Keratinocyte (primary cell): ENCODE measurements around the gene NKRF.

Experiments
- EZH2 ChIP-seq: IDR thresholded peaks from one replicate; pipeline ENCODE4 v1.6.1; 2012; ENCODE audit warnings: inconsistent platforms, mild to moderate bottlenecking, low read length, moderate library complexity
- TF ChIP-seq, protein P1 (sequence below), 3 experiments: IDR thresholded peaks in 1 of 3; conservative IDR thresholded peaks in 1 of 3; optimal IDR thresholded peaks in 1 of 3; 2 replicates in 2 of 3; 3 replicates in 1 of 3; pipeline versions ENCODE3 to v1.5.1; 2011; ENCODE audit warnings: low read length in 3 of 3, mild to moderate bottlenecking in 3 of 3, moderate library complexity in 2 of 3, control low read depth in 1 of 3, inconsistent platforms in 1 of 3; ENCODE audit not compliant: insufficient read depth in 2 of 3; ENCODE audit errors: extremely low read depth in 1 of 3

GRCh38 chrX:119640731-119641170, 34.5 kb upstream of the NKRF start:
- TF ChIP-seq, protein P1, sequence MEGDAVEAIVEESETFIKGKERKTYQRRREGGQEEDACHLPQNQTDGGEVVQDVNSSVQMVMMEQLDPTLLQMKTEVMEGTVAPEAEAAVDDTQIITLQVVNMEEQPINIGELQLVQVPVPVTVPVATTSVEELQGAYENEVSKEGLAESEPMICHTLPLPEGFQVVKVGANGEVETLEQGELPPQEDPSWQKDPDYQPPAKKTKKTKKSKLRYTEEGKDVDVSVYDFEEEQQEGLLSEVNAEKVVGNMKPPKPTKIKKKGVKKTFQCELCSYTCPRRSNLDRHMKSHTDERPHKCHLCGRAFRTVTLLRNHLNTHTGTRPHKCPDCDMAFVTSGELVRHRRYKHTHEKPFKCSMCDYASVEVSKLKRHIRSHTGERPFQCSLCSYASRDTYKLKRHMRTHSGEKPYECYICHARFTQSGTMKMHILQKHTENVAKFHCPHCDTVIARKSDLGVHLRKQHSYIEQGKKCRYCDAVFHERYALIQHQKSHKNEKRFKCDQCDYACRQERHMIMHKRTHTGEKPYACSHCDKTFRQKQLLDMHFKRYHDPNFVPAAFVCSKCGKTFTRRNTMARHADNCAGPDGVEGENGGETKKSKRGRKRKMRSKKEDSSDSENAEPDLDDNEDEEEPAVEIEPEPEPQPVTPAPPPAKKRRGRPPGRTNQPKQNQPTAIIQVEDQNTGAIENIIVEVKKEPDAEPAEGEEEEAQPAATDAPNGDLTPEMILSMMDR (optimal IDR thresholded peaks at IDR 0.05 in 1 of 3, IDR thresholded peaks at IDR 0.05 in 1 of 3, conservative IDR thresholded peaks at IDR 0.05 in 1 of 3; ENCODE audit: extremely low read depth in 1 of 3, insufficient read depth in 2 of 3, low read length in 3 of 3) = no peak
- TF ChIP-seq EZH2 = no peak
